Measurements from ENCODE around the gene HES1.

The HES1 gene

GRCh38 chr3:194102436-194102835, 33.5 kb upstream of the HES1 start:
- WGBS (ENCODE audit: insufficient coverage, insufficient read length): no CpG with 5 or more reads among the region's 5 CpGs
- Histone ChIP-seq H3K4me1 (ENCODE audit: control insufficient read depth, insufficient read depth, low read length) (peaks cover 2% of the 10 kb centered on the region), H3K36me3 (ENCODE audit: control insufficient read depth, insufficient read depth, low read length) (no peaks in the 10 kb centered on the region), H3K27me3 (ENCODE audit: control insufficient read depth, insufficient read depth, low read length) (no peaks in the 10 kb centered on the region), H3K4me3 (ENCODE audit: low read length) (no peak overlapping the region), H3K27ac (ENCODE audit: low read length) (no peak overlapping the region), H3K9me3 (ENCODE audit: control insufficient read depth, insufficient read depth, low read length) (no peaks in the 10 kb centered on the region)
- no peak for DNase-seq (ENCODE audit: low read depth, low spot score)

- H3K27me3 ChIP-seq (ENCODE audit: control insufficient read depth, insufficient read depth, low read length): no peaks in the 10 kb centered on the region
- H3K4me3 ChIP-seq (ENCODE audit: low read length): no peak overlapping the region
- DNase-seq (ENCODE audit: low read depth, low spot score): no peak
- no peaks in the 10 kb centered on the region; the same call in 1 of the 2 replicates for H3K4me1 ChIP-seq (ENCODE audit: control insufficient read depth, insufficient read depth, low read length)
- H3K27ac ChIP-seq (ENCODE audit: low read length): no peak overlapping the region
- H3K36me3 ChIP-seq (ENCODE audit: control insufficient read depth, insufficient read depth, low read length): no peaks in the 10 kb centered on the region
- H3K9me3 ChIP-seq (ENCODE audit: control insufficient read depth, insufficient read depth, low read length): no peaks in the 10 kb centered on the region
- WGBS (ENCODE audit: insufficient coverage, insufficient read length): no CpG with 5 or more reads among the region's 7 CpGs
Observed at GRCh38 chr3:194103505-194103904, 32.4 kb upstream of the HES1 start.

- Histone ChIP-seq H3K4me3 (ENCODE audit: low read length) (no peak overlapping the region), H3K27me3 (ENCODE audit: control insufficient read depth, insufficient read depth, low read length) (no peaks in the 10 kb centered on the region), H3K27ac (ENCODE audit: low read length) (no peak overlapping the region), H3K4me1 (ENCODE audit: control insufficient read depth, insufficient read depth, low read length) (no peaks in the 10 kb centered on the region; the same call in 1 of the 2 replicates), H3K9me3 (ENCODE audit: control insufficient read depth, insufficient read depth, low read length) (no peaks in the 10 kb centered on the region), H3K36me3 (ENCODE audit: control insufficient read depth, insufficient read depth, low read length) (no peaks in the 10 kb centered on the region)
- no CpG with 5 or more reads among the region's 12 CpGs for WGBS (ENCODE audit: insufficient coverage, insufficient read length)
- no peak for DNase-seq (ENCODE audit: low read depth, low spot score)
Observed at GRCh38 chr3:194103983-194104751, 31.8 kb upstream of the HES1 start.

GRCh38 chr3:194105292-194105691, 30.7 kb upstream of the HES1 start:
- Histone ChIP-seq H3K4me3 (ENCODE audit: low read length) (no peak overlapping the region), H3K36me3 (ENCODE audit: control insufficient read depth, insufficient read depth, low read length) (no peaks in the 10 kb centered on the region), H3K27ac (ENCODE audit: low read length) (no peak overlapping the region), H3K9me3 (ENCODE audit: control insufficient read depth, insufficient read depth, low read length) (no peaks in the 10 kb centered on the region), H3K4me1 (ENCODE audit: control insufficient read depth, insufficient read depth, low read length) (no peaks in the 10 kb centered on the region; the same call in 1 of the 2 replicates), H3K27me3 (ENCODE audit: control insufficient read depth, insufficient read depth, low read length) (no peaks in the 10 kb centered on the region)
- no CpG with 5 or more reads among the region's 9 CpGs for WGBS (ENCODE audit: insufficient coverage, insufficient read length)
- no peak for DNase-seq (ENCODE audit: low read depth, low spot score)

GRCh38 chr3:194107107-194107506, 28.8 kb upstream of the HES1 start:
- Histone ChIP-seq H3K4me3 (ENCODE audit: low read length) (no peak overlapping the region), H3K9me3 (ENCODE audit: control insufficient read depth, insufficient read depth, low read length) (no peaks in the 10 kb centered on the region), H3K36me3 (ENCODE audit: control insufficient read depth, insufficient read depth, low read length) (no peaks in the 10 kb centered on the region), H3K4me1 (ENCODE audit: control insufficient read depth, insufficient read depth, low read length) (no peaks in the 10 kb centered on the region; the same call in 1 of the 2 replicates), H3K27ac (ENCODE audit: low read length) (no peak overlapping the region), H3K27me3 (ENCODE audit: control insufficient read depth, insufficient read depth, low read length) (no peaks in the 10 kb centered on the region)
- WGBS (ENCODE audit: insufficient coverage, insufficient read length): no CpG with 5 or more reads among the region's 1 CpG
- DNase-seq (ENCODE audit: low read depth, low spot score): no peak

GRCh38 chr3:194109192-194109863, 26.6 kb upstream of the HES1 start:
- no peak for DNase-seq (ENCODE audit: low read depth, low spot score)
- Histone ChIP-seq H3K27ac (ENCODE audit: low read length) (no peak overlapping the region), H3K4me3 (ENCODE audit: low read length) (no peak overlapping the region), H3K9me3 (ENCODE audit: control insufficient read depth, insufficient read depth, low read length) (no peaks in the 10 kb centered on the region), H3K36me3 (ENCODE audit: control insufficient read depth, insufficient read depth, low read length) (no peaks in the 10 kb centered on the region), H3K27me3 (ENCODE audit: control insufficient read depth, insufficient read depth, low read length) (no peaks in the 10 kb centered on the region), H3K4me1 (ENCODE audit: control insufficient read depth, insufficient read depth, low read length) (peaks cover 3% of the 10 kb centered on the region; the same call in 1 of the 2 replicates)
- no CpG with 5 or more reads among the region's 3 CpGs for WGBS (ENCODE audit: insufficient coverage, insufficient read length)

GRCh38 chr3:194110483-194110882, 25.5 kb upstream of the HES1 start:
- H3K27me3 ChIP-seq (ENCODE audit: control insufficient read depth, insufficient read depth, low read length): no peaks in the 10 kb centered on the region
- DNase-seq (ENCODE audit: low read depth, low spot score): no peak
- H3K36me3 ChIP-seq (ENCODE audit: control insufficient read depth, insufficient read depth, low read length): no peaks in the 10 kb centered on the region
- peaks cover 3% of the 10 kb centered on the region; the same call in 1 of the 2 replicates for H3K4me1 ChIP-seq (ENCODE audit: control insufficient read depth, insufficient read depth, low read length)
- no CpG with 5 or more reads among the region's 9 CpGs for WGBS (ENCODE audit: insufficient coverage, insufficient read length)
- H3K27ac ChIP-seq (ENCODE audit: low read length): no peak overlapping the region
- no peak overlapping the region for H3K4me3 ChIP-seq (ENCODE audit: low read length)
- H3K9me3 ChIP-seq (ENCODE audit: control insufficient read depth, insufficient read depth, low read length): no peaks in the 10 kb centered on the region

GRCh38 chr3:194111336-194111735, 24.6 kb upstream of the HES1 start:
- no peaks in the 10 kb centered on the region for H3K9me3 ChIP-seq (ENCODE audit: control insufficient read depth, insufficient read depth, low read length)
- H3K27me3 ChIP-seq (ENCODE audit: control insufficient read depth, insufficient read depth, low read length): no peaks in the 10 kb centered on the region
- H3K4me3 ChIP-seq (ENCODE audit: low read length): no peak overlapping the region
- no CpG with 5 or more reads among the region's 4 CpGs for WGBS (ENCODE audit: insufficient coverage, insufficient read length)
- no peaks in the 10 kb centered on the region for H3K36me3 ChIP-seq (ENCODE audit: control insufficient read depth, insufficient read depth, low read length)
- H3K27ac ChIP-seq (ENCODE audit: low read length): no peak overlapping the region
- no peak for DNase-seq (ENCODE audit: low read depth, low spot score)
- peaks cover 3% of the 10 kb centered on the region; the same call in 1 of the 2 replicates for H3K4me1 ChIP-seq (ENCODE audit: control insufficient read depth, insufficient read depth, low read length)

- H3K27me3 ChIP-seq (ENCODE audit: control insufficient read depth, insufficient read depth, low read length): no peaks in the 10 kb centered on the region
- no peak overlapping the region for H3K27ac ChIP-seq (ENCODE audit: low read length)
- H3K9me3 ChIP-seq (ENCODE audit: control insufficient read depth, insufficient read depth, low read length): no peaks in the 10 kb centered on the region
- H3K4me1 ChIP-seq (ENCODE audit: control insufficient read depth, insufficient read depth, low read length): peaks cover 3% of the 10 kb centered on the region; the same call in 1 of the 2 replicates
- no peak for DNase-seq (ENCODE audit: low read depth, low spot score)
- no peak overlapping the region for H3K4me3 ChIP-seq (ENCODE audit: low read length)
- WGBS (ENCODE audit: insufficient coverage, insufficient read length): no CpG with 5 or more reads among the region's 9 CpGs
- H3K36me3 ChIP-seq (ENCODE audit: control insufficient read depth, insufficient read depth, low read length): no peaks in the 10 kb centered on the region
Observed at GRCh38 chr3:194112120-194113106, 23.5 kb upstream of the HES1 start.

- Histone ChIP-seq H3K4me1 (ENCODE audit: control insufficient read depth, insufficient read depth, low read length) (peaks cover 3% of the 10 kb centered on the region; the same call in 1 of the 2 replicates), H3K27ac (ENCODE audit: low read length) (no peak overlapping the region), H3K4me3 (ENCODE audit: low read length) (no peak overlapping the region), H3K27me3 (ENCODE audit: control insufficient read depth, insufficient read depth, low read length) (no peaks in the 10 kb centered on the region), H3K36me3 (ENCODE audit: control insufficient read depth, insufficient read depth, low read length) (no peaks in the 10 kb centered on the region), H3K9me3 (ENCODE audit: control insufficient read depth, insufficient read depth, low read length) (no peaks in the 10 kb centered on the region)
- no peak for DNase-seq (ENCODE audit: low read depth, low spot score)
- WGBS (ENCODE audit: insufficient coverage, insufficient read length): no CpG with 5 or more reads among the region's 7 CpGs
Observed at GRCh38 chr3:194114123-194114522, 21.8 kb upstream of the HES1 start.

All from iPS DF 6.9 (cell line).